ENCODE measurements around the gene OXTR. TPM values are rescaled to one million over a fixed set of nuclear protein-coding genes. Genes with fewer than 3 reads are reported as not detected.
"Not testable (repeated sequence)": the region's sequence is repeated elsewhere in the genome, so short reads cannot be mapped to it uniquely, and the experiment has no call there.

OXTR gene
- total RNA-seq, 1 donor from 2014 or later, result 0.25 TPM

- Histone ChIP-seq H3K27ac (no peak overlapping the region), H3K4me3 (no peak overlapping the region), H3K9me3 (no peaks in the 10 kb centered on the region), H3K36me3 (no peaks in the 10 kb centered on the region), H3K27me3 (no peaks in the 10 kb centered on the region), H3K4me1 (no peaks in the 10 kb centered on the region)
- intact Hi-C loops (cut with DNase I), result no loop called here
- no peak for TF ChIP-seq CTCF (IDR thresholded peaks at IDR 0.05)
- no peak for TF ChIP-seq POLR2AphosphoS5 (IDR thresholded peaks at IDR 0.05; ENCODE audit: insufficient read depth in 1 of 2, low read depth in 1 of 2)
- no peak for TF ChIP-seq POLR2A (IDR thresholded peaks at IDR 0.05)
- DNase-seq (ENCODE audit: extremely low spot score in 2 of 2), result no peak
Observed at GRCh38 chr3:8727605-8728512, 41.6 kb downstream of the OXTR start.

- Histone ChIP-seq H3K27me3 (no peaks in the 10 kb centered on the region), H3K27ac (no peak overlapping the region), H3K4me3 (no peak overlapping the region), H3K4me1 (no peaks in the 10 kb centered on the region), H3K9me3 (no peaks in the 10 kb centered on the region), H3K36me3 (no peaks in the 10 kb centered on the region)
- intact Hi-C loops (cut with DNase I), result no loop called here
- no peak for TF ChIP-seq CTCF (IDR thresholded peaks at IDR 0.05)
- TF ChIP-seq POLR2AphosphoS5 (IDR thresholded peaks at IDR 0.05; ENCODE audit: insufficient read depth in 1 of 2, low read depth in 1 of 2), result no peak
- TF ChIP-seq POLR2A (IDR thresholded peaks at IDR 0.05), result no peak
- DNase-seq (ENCODE audit: extremely low spot score in 2 of 2), result no peak
Observed at GRCh38 chr3:8724108-8724752, 45.2 kb downstream of the OXTR start.

DNA sequence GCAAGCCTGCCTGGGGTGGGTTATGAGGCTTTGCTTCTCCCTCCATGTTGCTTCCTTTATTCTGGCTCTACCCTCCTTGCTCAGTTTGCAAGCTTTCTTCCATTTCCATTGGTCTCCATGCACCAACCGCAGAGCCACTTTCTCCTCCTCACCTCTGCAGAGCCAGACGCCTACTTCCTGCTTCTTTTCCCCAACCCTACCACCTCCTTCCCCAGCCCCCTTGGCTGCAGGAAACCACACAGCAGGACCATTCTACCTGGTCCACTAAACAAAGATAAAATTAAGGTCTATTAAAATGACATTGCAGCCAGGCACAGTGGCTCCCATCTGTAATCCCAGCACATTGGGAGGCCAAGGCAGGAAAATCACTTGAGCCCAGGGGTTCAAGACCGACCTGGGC, 45.8 kb downstream of the OXTR start:
- no peaks in the 10 kb centered on the region for H3K27me3 ChIP-seq
- no peaks in the 10 kb centered on the region for H3K36me3 ChIP-seq
- no peak for DNase-seq (ENCODE audit: extremely low spot score in 2 of 2)
- TF ChIP-seq POLR2A (IDR thresholded peaks at IDR 0.05) (no peak), POLR2AphosphoS5 (IDR thresholded peaks at IDR 0.05; ENCODE audit: insufficient read depth in 1 of 2, low read depth in 1 of 2) (no peak), CTCF (IDR thresholded peaks at IDR 0.05) (no peak)
- no peak overlapping the region for H3K27ac ChIP-seq
- no peak overlapping the region for H3K4me3 ChIP-seq
- H3K9me3 ChIP-seq, result no peaks in the 10 kb centered on the region
- H3K4me1 ChIP-seq, result no peaks in the 10 kb centered on the region
- intact Hi-C loops (cut with DNase I), result no loop called here

- no peak overlapping the region for H3K27ac ChIP-seq
- DNase-seq (ENCODE audit: extremely low spot score in 2 of 2), result no peak
- intact Hi-C loops (cut with DNase I), result no loop called here
- H3K4me1 ChIP-seq, result no peaks in the 10 kb centered on the region
- TF ChIP-seq POLR2A (IDR thresholded peaks at IDR 0.05) (no peak), CTCF (IDR thresholded peaks at IDR 0.05) (no peak), POLR2AphosphoS5 (IDR thresholded peaks at IDR 0.05; ENCODE audit: insufficient read depth in 1 of 2, low read depth in 1 of 2) (no peak)
- H3K9me3 ChIP-seq, result no peaks in the 10 kb centered on the region
- no peaks in the 10 kb centered on the region for H3K36me3 ChIP-seq
- no peaks in the 10 kb centered on the region for H3K27me3 ChIP-seq
- no peak overlapping the region for H3K4me3 ChIP-seq
Observed at GRCh38 chr3:8722808-8723207, 46.6 kb downstream of the OXTR start.

DNA sequence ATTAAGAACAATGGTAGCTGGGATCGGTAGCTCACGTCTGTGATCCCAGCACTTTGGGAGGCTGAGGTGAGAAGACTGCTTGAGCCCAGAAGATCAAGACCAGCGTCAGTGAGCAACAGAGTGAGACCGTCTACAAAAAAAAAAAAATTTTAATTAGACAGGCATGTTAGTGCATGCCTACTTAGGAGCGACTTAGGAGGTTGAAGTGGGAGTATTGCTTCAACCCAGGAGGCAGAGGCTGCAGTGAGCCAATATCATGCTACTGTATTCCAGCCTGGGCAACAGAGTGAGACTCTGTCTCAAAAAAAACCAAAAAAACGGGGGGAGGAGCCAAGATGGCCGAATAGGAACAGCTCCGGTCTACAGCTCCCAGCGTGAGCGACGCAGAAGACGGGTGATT, 53.7 kb downstream of the OXTR start:
- H3K36me3 ChIP-seq; H3K4me1 ChIP-seq; DNase-seq (ENCODE audit: extremely low spot score in 2 of 2); H3K9me3 ChIP-seq; H3K27ac ChIP-seq; H3K27me3 ChIP-seq; intact Hi-C loops (cut with DNase I); H3K4me3 ChIP-seq: not testable (repeated sequence)

Data from vagina (tissue), 2 donors.